Trophoblast cell (in vitro differentiated cells and primary cell): ENCODE data around the gene HBZ.

Source experiments
- DNase-seq, 2 donors: peaks; one replicate each; pipeline ENCODE4 v3.0.0-alpha.2; 2016
- H2AFZ ChIP-seq: 2 replicates; pipeline ENCODE4 v1.6.1; 2013; ENCODE audit warnings: low read length, moderate library complexity, mild to moderate bottlenecking; ENCODE audit not compliant: insufficient read depth, poor library complexity
- H2AK5ac ChIP-seq: 2 replicates; pipeline ENCODE4 v1.6.1; 2013; ENCODE audit warnings: mild to moderate bottlenecking, low read length
- H2BK120ac ChIP-seq: 2 replicates; pipeline ENCODE4 v1.6.1; 2013; ENCODE audit warnings: low read length, mild to moderate bottlenecking, moderate library complexity; ENCODE audit not compliant: insufficient read depth, poor library complexity
- H2BK12ac ChIP-seq: 2 replicates; pipeline ENCODE4 v1.6.1; 2013; ENCODE audit warnings: mild to moderate bottlenecking, low read length, moderate library complexity
- H2BK5ac ChIP-seq: 2 replicates; pipeline ENCODE4 v1.6.1; 2013; ENCODE audit warnings: low read length, low read depth, moderate library complexity, mild to moderate bottlenecking; ENCODE audit not compliant: poor library complexity
- H3K14ac ChIP-seq: 2 replicates; pipeline ENCODE4 v1.6.1; 2013; ENCODE audit warnings: mild to moderate bottlenecking, low read length
- H3K18ac ChIP-seq: 2 replicates; pipeline ENCODE4 v1.6.1; 2013; ENCODE audit warnings: mild to moderate bottlenecking, low read length
- H3K23ac ChIP-seq: 2 replicates; pipeline ENCODE4 v1.6.1; 2013; ENCODE audit warnings: low read length
- H3K27ac ChIP-seq: 2 replicates; pipeline ENCODE4 v1.5.1; 2013; ENCODE audit warnings: low read depth, mild to moderate bottlenecking, inconsistent platforms, low read length, moderate library complexity
- H3K27me3 ChIP-seq: 2 replicates; pipeline ENCODE4 v1.6.1; 2013; ENCODE audit warnings: inconsistent platforms, mild to moderate bottlenecking, low read length, moderate library complexity; ENCODE audit not compliant: insufficient read depth
- H3K36me3 ChIP-seq, 2 experiments: 1 replicate in 1 of 2; 2 replicates in 1 of 2; pipeline ENCODE4 v1.6.1; 2013; ENCODE audit warnings: low read length in 2 of 2, mild to moderate bottlenecking in 2 of 2, moderate library complexity in 1 of 2; ENCODE audit not compliant: insufficient read depth in 2 of 2, control insufficient read depth in 1 of 2
- H3K4ac ChIP-seq: 2 replicates; pipeline ENCODE4 v1.6.1; 2013; ENCODE audit warnings: low read depth, mild to moderate bottlenecking, low read length, moderate library complexity
- H3K4me1 ChIP-seq, 2 experiments: 1 replicate in 1 of 2; 2 replicates in 1 of 2; pipeline ENCODE4 v1.6.1; 2013; ENCODE audit warnings: low read length in 2 of 2, mild to moderate bottlenecking in 2 of 2, moderate library complexity in 1 of 2; ENCODE audit not compliant: insufficient read depth in 2 of 2, control insufficient read depth in 1 of 2
- H3K4me2 ChIP-seq: 2 replicates; pipeline ENCODE4 v1.6.1; 2013; ENCODE audit warnings: inconsistent platforms, mild to moderate bottlenecking, low read length, moderate library complexity
- H3K4me3 ChIP-seq: 2 replicates; pipeline ENCODE4 v1.5.1; 2013; ENCODE audit warnings: mild to moderate bottlenecking, low read depth, low read length, inconsistent platforms
- H3K79me1 ChIP-seq: one replicate; pipeline ENCODE4 v1.6.1; 2013; ENCODE audit warnings: low read length
- H3K79me2 ChIP-seq: 2 replicates; pipeline ENCODE4 v1.6.1; 2013; ENCODE audit warnings: low read length, mild to moderate bottlenecking; ENCODE audit not compliant: control insufficient read depth, insufficient read depth, poor library complexity
- H3K9ac ChIP-seq: 2 replicates; pipeline ENCODE4 v1.6.1; 2013; ENCODE audit warnings: mild to moderate bottlenecking, low read length
- H3K9me3 ChIP-seq: 2 replicates; pipeline ENCODE4 v1.6.1; 2013; ENCODE audit warnings: low read depth, mild to moderate bottlenecking, control low read depth, inconsistent platforms, low read length; ENCODE audit not compliant: insufficient read depth
- H4K12ac ChIP-seq: 2 replicates; pipeline ENCODE4 v1.6.1; 2013; ENCODE audit warnings: low read depth, mild to moderate bottlenecking, low read length, moderate library complexity
- H4K8ac ChIP-seq: 2 replicates; pipeline ENCODE4 v1.6.1; 2013; ENCODE audit warnings: low read depth, mild to moderate bottlenecking, low read length, moderate library complexity
- H4K91ac ChIP-seq: one replicate; pipeline ENCODE4 v1.6.1; 2013; ENCODE audit warnings: low read depth, mild to moderate bottlenecking, low read length, moderate library complexity
- WGBS: extraction: QIAGEN DNeasy Blood & Tissue Kit; methylation state at CpG from one replicate; pipeline ENCODE4 v1.1.7; 2013; ENCODE audit warnings: missing lambda C conversion rate; ENCODE audit not compliant: insufficient read length, insufficient coverage; ENCODE audit errors: extremely low coverage; 5-methylcytosine and 5-hydroxymethylcytosine counted together

The HBZ gene

GRCh38 chr16:179211-180092 lies 27.0 kb downstream of the HBZ start:
- H3K36me3 ChIP-seq = peaks cover 0 to 10% of the 10 kb centered on the region in 2 experiments
- H3K27ac ChIP-seq = no peak overlapping the region
- no peak overlapping the region for H3K4ac ChIP-seq
- WGBS = no CpG with 5 or more reads among the region's 17 CpGs
- H3K23ac ChIP-seq = no peak overlapping the region
- H3K27me3 ChIP-seq = peaks cover 28% of the 10 kb centered on the region
- no peak overlapping the region for H2BK5ac ChIP-seq
- H3K18ac ChIP-seq = no peak overlapping the region
- H3K4me1 ChIP-seq = peaks cover 5 to 11% of the 10 kb centered on the region in 2 experiments
- H3K79me2 ChIP-seq = no peaks in the 10 kb centered on the region
- DNase-seq = no peak
- no peak overlapping the region for H2BK12ac ChIP-seq
- no peak overlapping the region for H4K12ac ChIP-seq
- H2AFZ ChIP-seq = no peak overlapping the region
- H3K79me1 ChIP-seq = no peaks in the 10 kb centered on the region
- H2BK120ac ChIP-seq = no peak overlapping the region
- H3K4me2 ChIP-seq = no peak overlapping the region
- H3K4me3 ChIP-seq = no peak overlapping the region
- peaks cover 4% of the 10 kb centered on the region for H3K9me3 ChIP-seq
- no peak overlapping the region for H4K91ac ChIP-seq
- H4K8ac ChIP-seq = no peak overlapping the region
- H2AK5ac ChIP-seq = no peak overlapping the region
- H3K9ac ChIP-seq = no peak overlapping the region
- H3K14ac ChIP-seq = no peak overlapping the region

- H3K4me2 ChIP-seq = peak within 1 kb of the TSS; percentile 46
- H2BK120ac ChIP-seq = no peak within 1 kb of the TSS
- no peak within 1 kb of the TSS for H2BK5ac ChIP-seq
- H2BK12ac ChIP-seq = no peak within 1 kb of the TSS
- no peak within 1 kb of the TSS for H3K14ac ChIP-seq
- no CpG with 5 or more reads among the region's 59 CpGs for WGBS
- no peak within 1 kb of the TSS for H4K12ac ChIP-seq
- H3K79me1 ChIP-seq = no peaks in the 10 kb centered on the region
- H2AFZ ChIP-seq = no peak within 1 kb of the TSS
- no peak within 1 kb of the TSS for H3K27ac ChIP-seq
- no peaks in the 10 kb centered on the region for H3K79me2 ChIP-seq
- peaks cover 4% of the 10 kb centered on the region for H3K9me3 ChIP-seq
- H3K4ac ChIP-seq = no peak within 1 kb of the TSS
- peaks cover 5 to 11% of the 10 kb centered on the region in 2 experiments for H3K4me1 ChIP-seq
- H4K8ac ChIP-seq = no peak within 1 kb of the TSS
- H2AK5ac ChIP-seq = no peak within 1 kb of the TSS
- H3K36me3 ChIP-seq = peaks cover 3 to 14% of the 10 kb centered on the region in 2 experiments
- H4K91ac ChIP-seq = no peak within 1 kb of the TSS
- H3K4me3 ChIP-seq = no peak within 1 kb of the TSS
- H3K27me3 ChIP-seq = peaks cover 21% of the 10 kb centered on the region
- no peak within 1 kb of the TSS for H3K18ac ChIP-seq
- peak in 1 of 2 donors; percentile 41 for DNase-seq
- no peak within 1 kb of the TSS for H3K23ac ChIP-seq
- H3K9ac ChIP-seq = no peak within 1 kb of the TSS
These were observed 27.7 kb downstream of the HBZ start, which contains the start of gene HBQ1 for GRCh38 chr16:180101-180675. Gene HBQ1 (plus strand): TSS chr16:180459. CDS start chr16:180487, 28 bp downstream.

- H4K8ac ChIP-seq = no peak overlapping the region
- no peaks in the 10 kb centered on the region for H3K79me1 ChIP-seq
- no peak overlapping the region for H3K4ac ChIP-seq
- H3K14ac ChIP-seq = no peak overlapping the region
- H2AK5ac ChIP-seq = no peak overlapping the region
- H2BK120ac ChIP-seq = no peak overlapping the region
- H3K4me3 ChIP-seq = no peak overlapping the region
- H3K27me3 ChIP-seq = peaks cover 16% of the 10 kb centered on the region
- peak in 1 of 2 donors; percentile 79 for DNase-seq
- no CpG with 5 or more reads among the region's 89 CpGs for WGBS
- peaks cover 4% of the 10 kb centered on the region for H3K9me3 ChIP-seq
- H3K36me3 ChIP-seq = peaks cover 9 to 21% of the 10 kb centered on the region in 2 experiments
- H4K12ac ChIP-seq = no peak overlapping the region
- H3K23ac ChIP-seq = no peak overlapping the region
- no peak overlapping the region for H2BK5ac ChIP-seq
- peak overlapping the region; percentile 46 for H3K4me2 ChIP-seq
- no peak overlapping the region for H3K27ac ChIP-seq
- H2AFZ ChIP-seq = no peak overlapping the region
- H3K18ac ChIP-seq = no peak overlapping the region
- no peaks in the 10 kb centered on the region for H3K79me2 ChIP-seq
- no peak overlapping the region for H2BK12ac ChIP-seq
- no peak overlapping the region for H4K91ac ChIP-seq
- peaks cover 5 to 11% of the 10 kb centered on the region in 2 experiments for H3K4me1 ChIP-seq
- H3K9ac ChIP-seq = no peak overlapping the region
These were observed 28.5 kb downstream of the HBZ start for GRCh38 chr16:180681-181564.

- H4K8ac ChIP-seq = no peak overlapping the region
These were observed 29.1 kb downstream of the HBZ start for GRCh38 chr16:181565-182021.

More at GRCh38 chr16:181565-182021, 29.1 kb downstream of the HBZ start:
- peaks cover 9 to 21% of the 10 kb centered on the region in 2 experiments for H3K36me3 ChIP-seq
- peak overlapping the region; percentile 46 for H3K4me2 ChIP-seq
- H3K9ac ChIP-seq = no peak overlapping the region
- no peak overlapping the region for H3K23ac ChIP-seq
- peak; percentile 48 to 49 for DNase-seq
- H3K4me3 ChIP-seq = no peak overlapping the region
- H3K79me2 ChIP-seq = no peaks in the 10 kb centered on the region
- no peak overlapping the region for H3K18ac ChIP-seq
- H2BK5ac ChIP-seq = no peak overlapping the region
- H4K12ac ChIP-seq = no peak overlapping the region
- no peak overlapping the region for H3K14ac ChIP-seq
- H4K91ac ChIP-seq = no peak overlapping the region
- H3K4ac ChIP-seq = no peak overlapping the region
- H3K9me3 ChIP-seq = peaks cover 4% of the 10 kb centered on the region
- no peaks in the 10 kb centered on the region for H3K79me1 ChIP-seq
- no peak overlapping the region for H2AFZ ChIP-seq
- H3K27ac ChIP-seq = no peak overlapping the region
- no CpG with 5 or more reads among the region's 22 CpGs for WGBS
- no peak overlapping the region for H2BK120ac ChIP-seq
- peaks cover 16% of the 10 kb centered on the region for H3K27me3 ChIP-seq
- H3K4me1 ChIP-seq = peaks cover 5 to 11% of the 10 kb centered on the region in 2 experiments
- H2AK5ac ChIP-seq = no peak overlapping the region
- H2BK12ac ChIP-seq = no peak overlapping the region
